Amygdala (tissue), 56 donors: Measurements from ENCODE around the gene HDLBP.
A peak's percentile ranks its signal among the peaks of the same experiment; 100 is the strongest.
"Not testable (repeated sequence)": the region's sequence is repeated elsewhere in the genome, so short reads cannot be mapped to it uniquely, and the experiment has no call there.

Experiments
- DNase-seq, 56 donors: peaks; one replicate each; lab custom pipeline; 2025; lab: John Stamatoyannopoulos, UW

The HDLBP gene

DNA sequence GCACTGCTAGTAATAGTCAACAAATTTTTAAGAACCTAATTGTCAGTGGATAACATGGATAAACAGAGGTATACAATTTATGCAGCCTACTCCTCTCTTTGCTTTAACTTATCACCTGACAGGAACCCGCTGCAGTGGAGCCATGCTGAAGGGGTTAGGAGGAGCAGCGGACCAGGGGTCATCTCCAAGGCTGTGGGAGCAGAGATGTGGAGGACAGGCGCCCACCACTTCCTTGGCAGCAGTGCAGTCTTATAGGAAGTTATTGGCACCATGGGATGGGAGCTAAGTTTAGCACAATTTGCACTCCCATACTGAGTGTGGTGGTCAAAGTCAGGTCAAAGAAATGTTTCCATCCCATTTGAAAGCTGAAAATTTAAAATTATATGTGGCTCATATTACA is 35.6 kb downstream of the HDLBP start:
- DNase-seq = no peak

DNA sequence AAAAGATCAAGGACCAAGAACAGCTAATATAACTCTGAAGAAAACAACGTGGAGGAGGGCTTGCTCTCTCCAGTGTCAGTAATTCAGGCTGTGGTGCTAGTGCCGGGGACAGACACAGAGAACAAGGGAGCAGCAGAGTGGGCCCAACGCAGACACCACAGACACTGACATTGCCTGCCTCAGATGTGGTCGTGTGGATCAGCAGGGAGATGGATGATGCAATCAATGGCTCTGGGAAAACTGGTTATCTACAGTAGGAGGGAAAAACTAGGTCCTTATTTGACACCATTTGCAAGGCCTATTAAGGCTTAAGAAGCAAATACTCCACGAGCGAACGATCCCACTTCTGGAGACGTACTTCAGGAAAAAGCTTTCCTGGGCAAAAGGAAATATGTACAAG is 36.1 kb downstream of the HDLBP start:
- DNase-seq = no peak

DNA sequence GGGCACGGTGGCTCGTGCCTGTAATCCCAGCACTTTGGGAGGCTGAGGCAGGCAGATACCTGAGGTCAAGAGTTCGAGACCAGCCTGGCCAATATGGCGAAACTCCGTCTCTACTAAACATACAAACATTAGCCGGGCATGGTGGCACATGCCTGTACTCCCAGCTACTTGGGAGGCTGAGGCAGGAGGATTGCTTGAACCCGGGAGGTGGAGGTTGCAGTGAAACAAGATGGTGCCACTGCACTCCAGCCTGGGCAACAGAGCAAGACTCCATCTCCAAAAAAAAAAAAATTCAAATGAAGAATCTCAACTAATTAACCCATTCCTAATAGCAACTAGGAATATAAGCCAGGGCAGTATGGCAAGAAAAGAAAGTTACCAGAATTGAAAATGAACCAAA is 37.2 kb downstream of the HDLBP start:
- DNase-seq = not testable (repeated sequence)

DNA sequence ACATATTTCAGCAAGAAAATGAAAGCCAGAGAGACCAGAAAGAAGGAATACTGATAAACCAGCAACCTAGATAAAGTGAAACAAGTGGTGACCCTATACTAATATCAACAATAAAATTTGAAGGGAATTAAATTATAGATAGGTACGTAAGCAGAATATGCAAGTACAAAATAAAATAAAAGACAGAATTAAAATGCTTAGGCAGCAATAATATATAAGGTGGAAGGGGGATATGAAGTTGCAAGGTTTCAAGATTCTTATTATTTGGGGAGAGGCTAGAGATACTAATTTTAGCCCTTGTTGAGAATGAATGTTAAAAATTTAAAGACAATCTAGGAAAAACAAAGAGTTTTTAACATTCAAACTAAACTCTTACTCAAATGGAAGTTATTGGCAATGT is 39.6 kb downstream of the HDLBP start:
- DNase-seq = no peak

DNA sequence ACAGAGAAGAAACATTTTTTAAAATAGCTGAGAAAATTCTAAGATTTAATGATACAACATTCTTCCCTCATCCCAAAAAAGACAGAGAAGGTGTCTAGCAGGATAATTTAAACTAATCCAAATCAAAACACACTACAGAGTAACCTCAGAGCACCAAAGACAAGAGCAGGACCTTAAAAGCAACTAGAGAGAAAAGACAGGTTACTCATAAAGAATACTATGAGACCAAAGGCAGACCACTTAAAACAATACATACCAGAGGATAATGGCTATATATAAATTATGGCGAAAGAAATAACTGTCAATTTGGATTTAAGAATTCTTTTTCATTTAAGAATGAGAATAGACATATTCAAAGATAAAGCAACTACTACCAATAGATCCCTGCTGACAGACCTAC is 40.0 kb downstream of the HDLBP start:
- DNase-seq = no peak

DNA sequence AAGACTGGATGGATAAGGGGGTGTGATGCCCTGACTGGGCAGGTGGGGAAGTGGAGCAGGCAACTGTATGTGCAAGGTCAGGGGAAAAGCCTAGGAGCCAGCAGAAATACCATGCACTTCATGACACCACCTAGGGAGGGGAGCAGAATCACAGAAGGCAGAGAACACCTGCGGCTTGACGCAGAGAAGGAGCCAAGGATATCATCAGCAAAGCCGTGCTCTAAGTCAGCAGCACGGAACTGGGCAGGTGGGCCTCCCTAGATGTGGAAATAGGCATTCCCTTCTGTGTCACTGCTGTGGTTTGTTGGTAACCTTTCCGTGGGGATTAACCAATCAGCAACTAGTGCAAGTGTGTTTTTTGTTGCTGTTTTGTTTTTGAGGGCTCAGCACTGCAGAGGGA is 41.3 kb downstream of the HDLBP start:
- DNase-seq = no peak

DNA sequence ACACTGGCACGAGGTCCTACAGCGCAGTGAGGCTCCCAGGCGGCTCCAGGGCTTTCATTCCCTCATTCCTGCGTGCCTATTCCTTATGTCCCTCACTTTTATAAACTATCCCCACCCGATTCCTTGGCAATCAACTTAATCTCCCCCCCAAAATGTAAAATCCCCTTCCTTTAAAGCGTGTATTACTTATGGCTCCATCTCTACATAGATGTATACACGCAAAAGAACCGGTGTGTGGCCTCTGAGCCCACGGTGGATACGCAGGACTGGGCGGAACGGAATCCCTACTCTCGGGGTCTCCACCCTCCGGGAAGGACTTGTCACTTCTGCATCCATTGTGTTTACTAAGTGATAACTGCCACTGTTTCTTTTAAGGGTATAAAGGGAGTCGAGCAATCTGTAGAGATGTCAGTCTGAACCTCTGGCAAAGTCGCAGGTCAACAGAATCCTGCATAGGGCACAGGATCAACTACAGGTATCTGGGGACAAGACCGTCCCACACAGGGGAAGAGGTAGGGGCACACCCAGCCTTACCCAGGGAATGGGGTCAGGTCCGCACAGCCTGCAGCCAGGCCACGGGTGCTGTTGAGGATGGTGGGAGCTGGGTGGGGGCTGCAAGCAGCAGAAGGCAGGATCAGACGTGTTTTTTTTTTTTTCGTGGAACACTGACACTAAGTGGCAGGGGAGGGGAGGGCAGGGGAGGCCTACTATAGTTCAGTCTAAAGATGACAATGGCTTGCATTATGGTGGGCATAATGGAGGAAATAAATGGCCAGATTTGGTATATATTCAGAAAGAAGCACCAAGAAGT is 42.1 kb downstream of the HDLBP start:
- no peak for DNase-seq

DNA sequence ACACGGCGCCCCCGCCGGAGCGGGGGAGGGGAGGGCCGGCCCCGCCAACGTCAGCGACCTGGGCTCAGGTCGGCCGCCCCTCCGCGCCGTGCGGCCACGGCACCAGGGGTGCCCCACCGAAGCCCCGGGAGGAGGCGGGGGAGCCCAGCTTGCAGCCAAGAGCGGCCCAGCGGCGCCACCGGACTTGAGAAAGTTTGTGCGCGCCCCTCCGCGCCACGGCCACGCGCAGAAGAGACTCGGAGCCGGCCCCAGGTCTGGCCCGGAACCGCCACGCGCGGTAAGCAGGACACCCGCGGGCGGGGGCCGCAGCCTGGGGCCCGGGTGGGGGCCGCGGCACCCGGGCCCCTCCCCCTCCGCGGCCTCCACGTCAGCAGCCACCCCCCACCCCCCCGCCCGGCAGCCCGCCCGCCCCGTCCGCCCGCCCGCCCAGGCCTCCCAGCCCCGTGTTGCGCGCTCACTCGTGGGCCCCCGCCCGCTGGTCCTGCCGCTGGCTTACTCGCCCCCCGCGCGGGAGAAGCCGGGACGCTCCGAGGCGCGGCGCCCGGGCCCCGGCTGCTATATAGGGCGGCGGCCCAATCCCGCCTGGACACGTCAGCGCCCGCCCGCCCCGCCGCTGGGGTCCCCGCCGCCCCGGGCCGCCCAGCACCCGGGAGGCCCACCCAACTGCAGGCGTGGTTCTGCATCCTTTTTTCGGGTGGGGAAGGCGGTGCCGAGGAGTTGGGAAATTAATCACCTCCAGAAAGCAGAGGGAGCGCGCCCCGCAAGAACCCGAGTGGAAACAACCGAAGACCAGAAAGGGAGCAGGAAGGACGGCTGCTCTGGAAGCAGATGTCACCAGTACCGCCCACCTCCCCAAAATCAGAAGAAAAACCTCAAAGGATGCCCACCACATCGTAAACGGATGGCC is 42.9 kb downstream of the HDLBP start:
- peak in 31 of 56 donors; percentile 11 to 93 (median 42) for DNase-seq

DNA sequence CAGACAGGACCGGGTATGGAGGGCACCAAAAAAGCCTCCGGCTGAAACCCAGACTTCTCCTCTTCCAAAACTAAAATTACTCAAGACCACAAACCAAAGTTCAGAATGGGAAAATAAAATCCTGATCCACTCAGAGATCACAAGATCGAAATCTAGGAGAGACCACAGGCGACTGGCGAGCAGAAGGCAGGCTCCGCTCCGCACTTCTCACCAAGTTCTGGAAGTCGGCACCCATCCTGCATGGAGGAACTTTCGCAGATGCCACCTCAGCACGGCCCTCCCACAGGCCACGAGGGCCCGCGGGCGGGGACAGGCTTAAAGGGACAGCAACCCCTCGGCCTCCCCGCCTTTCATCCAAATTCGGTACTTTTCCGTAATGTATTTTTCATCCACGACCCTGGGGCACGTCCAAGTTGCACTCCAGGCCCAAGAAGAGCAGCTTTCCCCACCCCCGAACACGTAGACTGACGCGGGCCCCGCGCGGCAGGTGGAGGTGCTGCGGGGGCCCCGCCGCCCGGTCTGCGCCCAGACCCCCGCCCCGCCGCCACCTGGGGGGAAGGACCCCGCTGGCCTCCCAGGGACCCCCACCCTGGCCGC is 43.7 kb downstream of the HDLBP start:
- DNase-seq = peak in 54 of 56 donors; percentile 13 to 88 (median 50)

DNA sequence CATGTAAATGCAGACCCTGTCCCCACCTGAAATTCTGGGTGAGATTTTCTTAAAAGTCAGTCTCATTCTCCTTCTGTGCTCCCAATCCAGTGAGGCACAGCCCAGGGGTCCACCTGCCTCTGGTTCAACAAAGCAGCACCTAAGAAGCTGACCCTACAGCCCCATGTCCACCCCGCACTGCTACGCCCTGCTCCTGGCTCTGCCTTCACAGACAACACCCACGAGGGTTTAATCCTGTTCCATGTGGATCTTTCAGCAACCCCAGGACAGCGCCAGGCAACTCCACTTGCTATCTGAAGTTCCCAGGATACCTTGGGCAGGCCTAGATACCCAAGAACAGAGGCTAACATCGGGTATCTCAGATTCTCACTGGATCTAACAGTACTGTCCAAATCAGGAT is 44.9 kb downstream of the HDLBP start:
- no peak for DNase-seq

DNA sequence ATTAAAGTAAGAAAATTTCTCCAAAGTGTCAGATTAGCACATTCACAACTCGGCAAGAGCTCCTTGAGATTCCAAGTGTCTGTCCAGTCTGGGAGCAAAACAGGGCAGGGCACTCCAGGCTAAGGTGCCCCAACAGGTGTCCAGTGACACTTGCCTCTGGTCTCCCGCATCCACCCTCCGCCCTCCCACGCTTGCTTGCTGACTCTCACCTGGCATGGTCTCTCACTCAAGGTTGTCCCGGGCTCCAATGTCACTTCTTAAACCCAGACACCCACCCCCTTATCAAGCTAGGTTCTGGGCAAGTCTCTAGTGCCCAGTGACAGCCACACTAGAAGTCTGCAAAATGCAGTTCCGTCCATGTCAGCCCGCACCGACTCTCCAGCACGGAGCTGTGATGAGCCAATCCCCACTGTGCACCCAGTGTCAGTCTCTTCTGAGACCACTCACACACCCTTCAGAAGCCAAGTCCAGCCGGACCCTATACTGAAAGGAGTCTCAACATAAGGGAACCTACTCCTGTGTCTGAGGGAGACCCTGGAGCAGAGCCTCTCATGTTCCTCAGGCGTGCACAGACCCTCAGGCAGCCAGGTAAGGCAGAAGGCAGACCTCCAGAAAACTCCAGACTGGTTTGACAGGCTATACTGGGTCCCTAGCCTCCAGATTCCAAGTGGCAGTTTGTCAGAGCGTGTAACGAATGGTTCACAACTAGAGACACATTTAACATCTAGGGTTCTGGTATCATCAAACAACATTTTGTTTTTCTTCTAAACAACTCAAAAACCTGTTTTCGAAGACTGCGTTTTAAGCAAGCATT is 45.6 kb downstream of the HDLBP start:
- DNase-seq = no peak

DNA sequence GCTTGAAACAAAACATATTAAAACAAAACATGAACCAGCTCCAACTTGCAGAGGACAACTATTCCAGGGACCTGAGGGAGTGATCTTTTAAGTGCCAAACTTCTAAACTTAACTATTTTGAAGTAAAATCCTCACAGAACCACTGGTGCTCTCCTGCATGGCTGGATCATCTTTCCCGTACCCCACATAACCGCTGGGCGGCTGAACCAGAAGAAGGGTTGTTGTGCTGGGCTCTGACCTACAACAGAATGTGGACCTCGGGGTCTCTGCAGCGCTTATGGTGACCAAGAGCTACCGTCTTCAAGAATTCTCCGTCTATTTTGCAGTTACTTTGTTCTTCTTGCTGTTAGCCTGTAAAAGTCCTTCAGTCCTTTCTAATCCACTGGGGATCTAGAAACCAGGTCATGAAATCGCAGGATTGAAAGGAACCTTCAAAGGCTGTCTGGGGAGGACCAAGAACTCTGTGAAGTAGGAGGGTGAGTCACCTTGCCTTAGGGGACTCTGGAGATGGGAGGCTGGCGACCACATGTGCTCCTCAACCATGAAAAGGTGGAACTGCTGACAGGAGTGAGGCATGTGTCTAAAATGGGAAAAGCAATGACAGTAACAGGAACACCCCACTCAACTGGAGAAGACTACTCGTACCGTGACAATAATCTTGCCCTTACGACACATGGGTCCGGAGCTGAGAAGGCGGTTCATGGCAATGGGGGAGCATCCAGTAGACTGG is 46.6 kb downstream of the HDLBP start:
- no peak for DNase-seq

DNA sequence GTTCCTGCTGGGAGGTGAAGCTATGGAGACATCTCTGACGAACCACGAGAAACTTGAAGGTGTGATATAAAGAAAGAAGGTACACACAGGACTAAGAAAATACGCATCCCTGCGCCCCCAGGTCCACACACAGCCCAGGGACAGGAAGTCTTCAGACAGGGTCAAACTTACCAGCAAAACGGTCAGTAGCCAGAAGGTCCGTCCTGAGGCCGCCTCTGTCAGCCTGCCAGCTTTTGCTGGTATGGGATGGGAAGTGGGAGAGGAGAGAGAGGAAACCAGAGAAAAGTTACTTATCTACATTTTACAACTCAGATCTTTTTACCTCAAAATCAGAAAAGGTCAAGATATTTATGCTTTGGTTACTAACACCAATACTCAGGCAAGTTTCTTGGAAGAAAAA is 47.2 kb downstream of the HDLBP start:
- DNase-seq = no peak

DNA sequence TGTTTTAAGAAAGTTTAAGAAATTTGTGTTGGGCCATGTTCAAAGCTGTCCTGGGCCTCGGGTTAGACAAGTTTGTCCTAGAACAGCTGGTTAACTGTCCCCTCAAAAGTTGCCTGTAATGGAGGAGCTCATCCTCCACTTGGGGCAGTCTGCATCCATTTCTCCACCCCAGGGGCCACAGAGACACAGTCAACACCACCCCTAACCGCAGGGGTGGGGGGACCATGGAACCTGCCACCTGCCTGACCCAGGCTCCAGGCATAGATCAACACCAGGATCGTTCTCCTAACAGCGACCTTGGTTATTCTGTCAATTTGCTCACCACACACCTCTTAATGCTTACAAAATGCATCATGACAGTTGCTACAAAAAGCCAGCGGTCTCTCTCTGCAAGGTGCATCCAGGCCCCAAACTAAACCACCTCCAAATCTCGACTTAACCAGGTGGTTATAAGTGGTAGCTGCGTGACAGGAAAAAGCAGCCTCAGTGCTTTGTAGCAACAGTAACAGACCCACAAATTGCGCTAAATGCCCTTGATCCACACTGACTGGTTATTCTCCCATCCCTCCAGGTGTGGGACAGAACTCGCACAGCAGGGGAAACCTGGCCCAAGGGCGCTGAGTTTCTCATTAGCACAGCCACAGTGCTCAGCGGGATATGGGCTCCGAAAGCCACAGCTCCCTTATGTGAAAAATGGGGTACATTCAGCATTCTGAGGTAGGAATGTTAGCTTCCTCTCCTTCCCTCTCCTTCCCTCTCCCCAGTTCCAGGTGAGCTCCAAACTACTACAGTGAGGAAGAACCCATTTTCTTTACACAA is 48.0 kb downstream of the HDLBP start:
- no peak for DNase-seq

DNA sequence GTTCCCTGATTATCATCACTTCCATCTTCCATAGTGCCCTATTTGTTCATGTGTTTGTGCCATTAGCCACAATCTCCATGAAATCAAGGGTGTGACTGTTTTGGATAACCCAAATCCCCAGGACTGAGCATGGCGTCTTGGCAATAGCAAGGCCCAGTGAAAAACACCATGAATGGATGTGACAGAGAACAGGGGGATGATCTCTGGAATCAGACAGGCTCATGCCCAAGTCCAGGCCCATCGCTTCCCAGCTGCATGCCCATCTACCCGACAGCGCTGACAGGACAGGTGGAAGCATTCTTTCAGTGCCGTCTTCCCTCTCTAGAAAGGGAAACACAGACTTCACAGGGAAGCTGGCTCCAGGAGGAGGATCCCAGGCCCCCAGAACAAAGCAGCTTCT is 50.0 kb downstream of the HDLBP start:
- no peak for DNase-seq

DNA sequence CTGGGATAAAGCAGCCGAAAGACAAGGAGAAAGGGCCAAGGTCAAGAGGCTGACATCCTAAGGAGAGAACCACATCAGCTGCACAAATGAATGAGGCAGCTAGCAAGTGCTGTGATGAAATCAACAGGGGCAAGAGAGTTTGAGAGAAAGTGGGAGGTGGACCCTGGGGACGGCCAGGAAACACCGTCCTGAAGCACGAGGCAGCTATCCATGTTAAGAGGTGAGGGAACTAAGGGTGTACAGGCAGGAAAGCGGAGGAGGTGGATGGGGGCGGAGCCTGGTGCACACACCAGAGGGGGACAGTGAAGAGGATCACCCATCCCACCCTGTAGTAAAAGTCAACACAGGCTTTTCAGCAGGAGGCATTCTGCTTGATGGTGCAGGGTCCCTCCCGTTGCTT is 52.4 kb downstream of the HDLBP start:
- no peak for DNase-seq

DNA sequence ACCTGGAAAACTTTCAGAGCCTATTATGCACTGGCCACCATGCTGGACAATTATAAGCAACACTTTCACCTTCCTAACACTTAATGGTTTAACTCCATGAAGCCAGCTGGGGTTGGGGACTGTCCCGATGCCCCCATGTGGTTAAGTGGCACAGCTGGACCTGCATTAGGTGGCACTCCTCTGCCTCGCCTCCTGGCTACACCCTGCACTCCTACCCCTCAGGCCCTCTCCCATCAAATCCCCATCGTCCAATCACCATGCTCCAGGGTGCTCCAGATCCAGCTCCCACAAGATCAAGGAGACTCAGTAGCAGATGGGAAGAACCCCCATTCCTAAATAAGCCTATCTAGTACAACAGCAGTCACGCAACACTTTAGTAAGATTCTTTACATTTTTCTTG is 53.8 kb downstream of the HDLBP start:
- DNase-seq = no peak

DNA sequence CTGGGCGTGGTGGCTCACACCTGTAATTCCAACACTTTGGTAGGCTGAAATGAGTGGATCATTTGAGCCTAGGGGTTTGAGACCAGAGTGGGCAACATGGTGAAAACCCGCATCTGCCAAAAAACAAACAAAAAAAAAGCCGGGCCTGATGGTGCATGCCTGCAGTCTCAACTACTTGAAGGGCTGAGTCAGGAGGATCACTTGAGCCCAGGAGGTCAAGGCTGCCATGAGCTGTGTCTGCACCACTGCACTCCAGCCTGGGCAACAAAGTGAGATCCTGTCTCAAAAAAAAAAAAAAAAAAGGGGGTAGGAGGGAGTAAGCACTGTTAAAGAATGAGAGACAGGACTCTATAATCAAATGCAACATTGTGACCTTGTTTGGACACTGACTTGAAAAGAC is 54.6 kb downstream of the HDLBP start:
- DNase-seq = no peak
